CD4-positive, CD25-positive, alpha-beta regulatory T cell (primary cell): ENCODE data around the gene TTYH1. TPM values are rescaled to one million over a fixed set of nuclear protein-coding genes. Genes with fewer than 3 reads are reported as not detected.

ENCODE experiments used
- ATAC-seq, 2 donors: fragments of 150-1000 bp; cut with Tn5 transposase; one replicate each; pipeline ENCODE4 v1.10.0; 2021; ENCODE audit warnings: low read depth in 2 of 2, moderate number of reproducible peaks in 2 of 2, moderate library complexity in 1 of 2
- DNase-seq, 3 donors: peaks; one replicate each; pipeline versions ENCODE4 v3.0.0 to v3.0.0-alpha.2; 2012 to 2022; ENCODE audit warnings: mixed read lengths in 1 of 3
- H3K27ac ChIP-seq: one replicate; pipeline ENCODE4 v1.7.0; 2013; ENCODE audit warnings: mild to moderate bottlenecking, low read length; ENCODE audit not compliant: insufficient read depth, poor library complexity, severe bottlenecking
- H3K27me3 ChIP-seq: one replicate; pipeline ENCODE4 v1.7.0; 2013; ENCODE audit warnings: low read length; ENCODE audit not compliant: control insufficient read depth, insufficient read depth
- H3K36me3 ChIP-seq: one replicate; pipeline ENCODE4 v1.7.0; 2013; ENCODE audit warnings: mild to moderate bottlenecking, low read length, moderate library complexity; ENCODE audit not compliant: control insufficient read depth, insufficient read depth
- H3K4me1 ChIP-seq: 2 replicates; pipeline ENCODE4 v1.7.0; 2013; ENCODE audit warnings: mild to moderate bottlenecking, low read length; ENCODE audit not compliant: insufficient read depth, control insufficient read depth, poor library complexity, severe bottlenecking
- H3K4me3 ChIP-seq: one replicate; pipeline ENCODE4 v1.7.0; 2013; ENCODE audit warnings: low read depth, mild to moderate bottlenecking, low read length, moderate library complexity
- H3K9me3 ChIP-seq, 2 experiments: 1 replicate in 1 of 2; 2 replicates in 1 of 2; pipeline ENCODE4 v1.7.0; 2013; ENCODE audit warnings: low read length in 2 of 2, mild to moderate bottlenecking in 1 of 2, moderate library complexity in 1 of 2; ENCODE audit not compliant: control insufficient read depth in 2 of 2
- H3K27ac Mint-ChIP-seq, 3 donors: one replicate each; pipeline ENCODE4 v1.8.0; 2020 to 2022; ENCODE audit warnings: mild to moderate bottlenecking in 3 of 3, mixed read lengths in 3 of 3, moderate library complexity in 2 of 3
- H3K27me3 Mint-ChIP-seq: one replicate; pipeline ENCODE4 v1.8.0; 2022; ENCODE audit warnings: mild to moderate bottlenecking, mixed read lengths
- H3K36me3 Mint-ChIP-seq: one replicate; pipeline ENCODE4 v1.8.0; 2020; ENCODE audit warnings: mixed read lengths
- H3K4me1 Mint-ChIP-seq, 4 donors: one replicate each; pipeline ENCODE4 v1.8.0; 2020 to 2022; ENCODE audit warnings: mixed read lengths in 4 of 4, mild to moderate bottlenecking in 1 of 4
- H3K4me3 Mint-ChIP-seq, 4 donors: one replicate each; pipeline ENCODE4 v1.8.0; 2020 to 2022; ENCODE audit warnings: mild to moderate bottlenecking in 4 of 4, mixed read lengths in 4 of 4, moderate library complexity in 3 of 4
- H3K9me3 Mint-ChIP-seq, 7 donors: one replicate each; pipeline ENCODE4 v1.8.0; 2020 to 2022; ENCODE audit warnings: mixed read lengths in 7 of 7, mild to moderate bottlenecking in 3 of 7, moderate library complexity in 2 of 7
- polyA plus RNA-seq, 4 donors: library from polyadenylated mRNA; unstranded; fragments of 300-500 nt; fragmentation: Illumina TruSeq; gene quantifications; one replicate each; pipeline ENCODE4 v1.2.3, GENCODE V29; 2021
- total RNA-seq: library from RNA; stranded (reverse); gene quantifications from one replicate; pipeline ENCODE4 v1.2.3, GENCODE V29; 2022

TTYH1 gene
- total and polyA plus RNA-seq, 5 donors from 2014 or later: 0.17 to 1.00 (median 0.31) TPM; not detected in 2

DNA sequence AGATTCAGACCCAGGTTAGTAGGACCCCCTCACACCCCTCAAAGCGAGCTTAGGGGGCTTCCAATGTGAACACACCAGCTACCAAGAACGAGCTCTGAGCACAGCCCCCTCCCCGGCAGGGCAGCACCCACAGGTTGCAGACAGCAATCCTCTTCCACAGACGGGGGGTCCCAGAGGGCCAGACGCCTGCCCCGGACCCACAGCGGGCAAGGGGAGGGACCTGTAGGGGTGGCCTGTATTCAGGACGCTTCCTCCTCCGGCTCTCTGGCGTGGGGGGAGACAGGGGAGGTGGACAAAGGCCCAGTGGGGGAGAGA is 4.8 kb downstream of the TTYH1 start:
- Mint-ChIP-seq H3K36me3 (peaks cover 4% of the 10 kb centered on the region), H3K9me3 (peaks cover 0 to 3% (median 0%) of the 10 kb centered on the region in 7 donors), H3K27ac (no peak overlapping the region), H3K27me3 (peaks cover 9% of the 10 kb centered on the region), H3K4me3 (no peak overlapping the region), H3K4me1 (peaks cover 0 to 23% (median 10%) of the 10 kb centered on the region in 4 donors)
- no peak overlapping the region for H3K4me3 ChIP-seq
- H3K9me3 ChIP-seq: no peaks in the 10 kb centered on the region
- no peaks in the 10 kb centered on the region for H3K36me3 ChIP-seq
- H3K27me3 ChIP-seq: peaks cover 5% of the 10 kb centered on the region
- ATAC-seq: no peak
- DNase-seq: no peak
- H3K27ac ChIP-seq: no peak overlapping the region
- H3K4me1 ChIP-seq: peaks cover 7% of the 10 kb centered on the region

DNA sequence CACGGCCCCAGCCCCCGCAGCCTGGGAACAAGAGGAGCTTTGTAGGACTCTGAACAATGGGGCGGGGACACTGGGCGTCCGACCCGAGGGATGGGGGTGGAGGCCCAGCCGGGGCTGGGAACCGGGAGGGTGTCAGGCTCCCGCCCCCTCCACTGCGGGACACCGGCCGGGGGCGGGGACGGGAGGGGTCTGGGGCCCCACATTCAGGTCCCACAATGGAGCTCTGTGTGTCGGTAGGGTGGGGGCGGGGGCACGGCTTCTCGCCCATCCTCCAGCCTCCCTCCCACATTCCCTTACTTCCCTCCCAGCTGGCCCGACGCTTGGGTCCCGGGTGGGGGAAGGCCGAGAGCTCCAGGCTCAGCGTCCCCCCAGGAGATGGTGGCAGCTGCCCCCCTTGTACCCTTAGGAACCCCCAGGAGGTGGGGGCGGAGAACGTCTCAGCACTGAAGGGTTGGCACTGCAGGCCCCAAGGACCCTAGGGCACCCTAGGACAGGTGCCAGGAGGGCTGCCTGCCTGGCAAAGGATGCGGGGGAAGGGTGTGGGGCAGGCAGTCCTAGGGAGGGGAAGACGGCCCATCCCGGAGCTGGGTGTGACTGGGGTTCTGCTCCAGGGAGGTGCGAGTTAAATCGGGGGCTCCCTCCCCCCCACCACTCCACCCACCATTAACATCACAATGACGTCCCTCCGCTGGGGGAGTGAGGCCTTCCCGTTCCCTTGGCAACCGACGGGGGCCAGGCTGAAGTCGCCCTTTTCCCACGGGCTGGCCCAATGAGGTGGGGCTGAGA is 5.3 kb downstream of the TTYH1 start:
- Histone ChIP-seq H3K27me3 (peaks cover 5% of the 10 kb centered on the region), H3K27ac (no peak overlapping the region), H3K9me3 (no peaks in the 10 kb centered on the region), H3K4me3 (no peak overlapping the region), H3K4me1 (peaks cover 5% of the 10 kb centered on the region), H3K36me3 (no peaks in the 10 kb centered on the region)
- Mint-ChIP-seq H3K4me1 (peaks cover 0 to 23% (median 10%) of the 10 kb centered on the region in 4 donors), H3K4me3 (no peak overlapping the region), H3K9me3 (peaks cover 0 to 3% (median 0%) of the 10 kb centered on the region in 7 donors), H3K36me3 (peaks cover 4% of the 10 kb centered on the region), H3K27me3 (peaks cover 9% of the 10 kb centered on the region), H3K27ac (no peak overlapping the region)
- ATAC-seq (no peak), DNase-seq (no peak)

DNA sequence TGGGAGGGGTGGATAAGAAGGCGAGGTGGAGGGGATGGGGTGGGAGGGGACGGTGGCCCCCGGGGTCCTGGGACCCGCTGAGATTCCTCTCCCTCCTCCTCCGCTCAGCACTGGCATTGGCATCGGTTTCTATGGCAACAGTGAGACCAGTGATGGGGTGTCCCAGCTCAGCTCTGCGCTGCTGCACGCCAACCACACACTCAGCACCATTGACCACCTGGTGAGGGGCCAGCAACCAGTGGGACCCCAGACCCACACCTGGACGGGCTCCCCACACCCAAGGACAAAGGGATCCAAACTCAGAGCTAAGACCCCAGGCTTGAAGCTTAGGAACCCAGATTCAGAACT is 5.9 kb downstream of the TTYH1 start:
- H3K27ac Mint-ChIP-seq: no peak overlapping the region
- no peak for DNase-seq
- H3K9me3 Mint-ChIP-seq: peaks cover 0 to 3% (median 0%) of the 10 kb centered on the region in 7 donors

DNA sequence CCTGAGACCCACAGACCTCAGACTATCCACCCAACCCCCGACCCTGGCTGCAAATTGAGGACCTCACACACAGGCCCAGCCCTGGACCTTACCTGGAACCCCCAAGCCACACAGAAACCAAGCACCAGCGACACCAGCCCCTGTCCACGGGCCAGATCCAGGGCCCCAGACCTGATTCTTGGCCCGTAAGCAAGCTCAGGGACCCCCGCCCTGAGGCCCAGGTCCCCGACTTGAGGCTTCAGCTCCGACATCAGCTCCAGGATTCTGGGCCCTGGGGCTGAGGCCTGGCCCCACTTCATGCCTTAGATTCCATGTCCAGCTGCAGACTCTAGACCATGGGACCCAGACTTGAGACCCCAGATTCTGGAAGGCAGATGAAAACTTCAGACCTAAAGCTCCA is 6.3 kb downstream of the TTYH1 start:
- Mint-ChIP-seq H3K36me3 (peaks cover 4% of the 10 kb centered on the region), H3K9me3 (peaks cover 0 to 3% (median 0%) of the 10 kb centered on the region in 7 donors), H3K27me3 (peaks cover 6% of the 10 kb centered on the region), H3K27ac (no peak overlapping the region), H3K4me3 (no peak overlapping the region), H3K4me1 (peaks cover 0 to 18% (median 10%) of the 10 kb centered on the region in 4 donors)
- Histone ChIP-seq H3K27me3 (peaks cover 5% of the 10 kb centered on the region), H3K27ac (no peak overlapping the region), H3K9me3 (no peaks in the 10 kb centered on the region), H3K4me1 (no peaks in the 10 kb centered on the region), H3K36me3 (no peaks in the 10 kb centered on the region), H3K4me3 (no peak overlapping the region)
- ATAC-seq: no peak
- no peak for DNase-seq

More for the DNA sequence above, 5.9 kb downstream of the TTYH1 start:
- Mint-ChIP-seq H3K36me3 (peaks cover 4% of the 10 kb centered on the region), H3K4me1 (peaks cover 0 to 18% (median 10%) of the 10 kb centered on the region in 4 donors), H3K27me3 (peaks cover 5% of the 10 kb centered on the region), H3K4me3 (no peak overlapping the region)
- no peaks in the 10 kb centered on the region for H3K9me3 ChIP-seq
- peaks cover 5% of the 10 kb centered on the region for H3K27me3 ChIP-seq
- no peaks in the 10 kb centered on the region for H3K36me3 ChIP-seq
- no peaks in the 10 kb centered on the region for H3K4me1 ChIP-seq
- H3K27ac ChIP-seq: no peak overlapping the region
- no peak for ATAC-seq
- no peak overlapping the region for H3K4me3 ChIP-seq

DNA sequence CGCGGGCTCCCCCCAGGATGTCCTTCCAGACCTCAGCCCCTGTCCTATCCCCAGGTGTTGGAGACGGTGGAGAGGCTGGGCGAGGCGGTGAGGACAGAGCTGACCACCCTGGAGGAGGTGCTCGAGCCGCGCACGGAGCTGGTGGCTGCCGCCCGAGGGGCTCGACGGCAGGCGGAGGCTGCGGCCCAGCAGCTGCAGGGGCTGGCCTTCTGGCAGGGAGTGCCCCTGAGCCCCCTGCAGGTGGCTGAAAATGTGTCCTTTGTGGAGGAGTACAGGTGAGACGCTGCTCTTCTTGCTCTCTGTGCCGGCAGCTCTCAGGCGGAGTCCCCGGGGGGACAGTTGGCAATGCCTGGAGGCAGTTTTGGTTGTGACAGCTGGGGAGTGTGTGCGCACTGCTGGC is 6.9 kb downstream of the TTYH1 start:
- Histone ChIP-seq H3K4me1 (no peaks in the 10 kb centered on the region), H3K36me3 (no peaks in the 10 kb centered on the region), H3K4me3 (no peak overlapping the region), H3K27me3 (peaks cover 5% of the 10 kb centered on the region), H3K27ac (no peak overlapping the region), H3K9me3 (no peaks in the 10 kb centered on the region)
- H3K27me3 Mint-ChIP-seq: peaks cover 10% of the 10 kb centered on the region
- no peak overlapping the region for H3K4me3 Mint-ChIP-seq
- H3K27ac Mint-ChIP-seq: no peak overlapping the region
- ATAC-seq (no peak), DNase-seq (no peak)
- H3K36me3 Mint-ChIP-seq: peaks cover 2% of the 10 kb centered on the region
- peaks cover 0 to 16% (median 8%) of the 10 kb centered on the region in 4 donors for H3K4me1 Mint-ChIP-seq
- H3K9me3 Mint-ChIP-seq: peaks cover 0 to 2% (median 0%) of the 10 kb centered on the region in 7 donors

DNA sequence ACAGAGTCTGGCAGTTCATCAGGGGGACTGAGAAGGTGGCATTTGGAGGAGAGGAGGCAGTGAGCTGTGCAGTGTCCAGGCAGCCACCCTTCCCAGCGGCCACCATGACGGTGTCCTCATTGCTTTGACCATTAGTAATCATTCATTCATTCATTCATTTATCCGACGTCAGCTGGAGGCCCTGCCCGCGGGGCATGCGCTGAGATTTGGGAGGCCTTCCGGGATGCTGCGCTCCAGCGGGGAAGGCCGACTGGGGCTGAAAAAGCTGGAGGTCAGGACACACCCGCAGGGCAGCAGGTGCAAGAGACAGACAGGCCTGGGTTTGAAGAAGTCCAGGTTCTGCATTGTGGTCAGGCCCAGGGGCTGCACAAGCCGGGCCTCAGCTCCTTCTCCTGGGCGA is 8.9 kb downstream of the TTYH1 start:
- Mint-ChIP-seq H3K27me3 (peaks cover 10% of the 10 kb centered on the region), H3K36me3 (no peaks in the 10 kb centered on the region), H3K4me1 (peaks cover 0 to 4% (median 0%) of the 10 kb centered on the region in 4 donors), H3K9me3 (peaks cover 0 to 2% (median 0%) of the 10 kb centered on the region in 7 donors), H3K27ac (no peak overlapping the region), H3K4me3 (no peak overlapping the region)
- no peak overlapping the region for H3K4me3 ChIP-seq
- no peaks in the 10 kb centered on the region for H3K9me3 ChIP-seq
- no peaks in the 10 kb centered on the region for H3K27me3 ChIP-seq
- no peaks in the 10 kb centered on the region for H3K36me3 ChIP-seq
- ATAC-seq (no peak), DNase-seq (no peak)
- H3K27ac ChIP-seq: no peak overlapping the region
- no peaks in the 10 kb centered on the region for H3K4me1 ChIP-seq

DNA sequence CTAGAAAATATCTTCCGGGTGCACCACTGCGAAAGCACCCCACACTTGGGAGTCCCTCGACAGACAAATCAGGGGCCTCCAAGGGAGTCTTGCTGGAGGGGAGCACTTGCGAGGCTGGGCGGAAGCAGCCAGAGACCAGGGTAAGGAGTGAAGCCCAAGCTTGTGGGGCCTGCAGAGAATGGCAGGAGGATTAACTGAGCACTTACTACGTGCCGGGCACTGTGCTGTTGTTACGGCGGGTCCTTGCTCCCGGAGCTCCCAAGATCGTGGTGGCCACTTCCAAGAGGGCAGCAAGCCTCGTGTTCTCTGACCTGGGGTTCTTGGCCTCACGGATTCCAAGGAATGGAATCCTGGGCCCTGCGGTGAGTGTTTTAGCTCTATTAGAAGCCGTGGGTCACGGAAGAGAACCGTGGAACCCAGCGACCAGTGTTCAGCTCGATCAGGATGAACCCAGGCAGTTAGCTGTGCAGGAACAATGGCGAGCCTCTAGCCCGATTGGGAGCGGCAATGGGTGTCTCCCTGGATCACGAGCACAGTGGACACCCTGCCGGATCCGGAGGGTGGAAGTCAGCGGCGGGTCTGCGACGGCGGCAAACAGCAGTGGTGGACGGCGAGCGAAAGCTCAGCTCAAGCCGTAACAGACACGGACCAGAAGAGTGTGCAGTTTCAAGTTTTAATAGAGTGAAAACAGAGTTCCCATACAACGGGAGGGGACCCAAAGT is 9.6 kb downstream of the TTYH1 start:
- Mint-ChIP-seq H3K9me3 (peaks cover 0 to 2% (median 0%) of the 10 kb centered on the region in 7 donors), H3K4me3 (no peak overlapping the region), H3K36me3 (no peaks in the 10 kb centered on the region), H3K27me3 (peaks cover 10% of the 10 kb centered on the region), H3K4me1 (peaks cover 0 to 3% (median 0%) of the 10 kb centered on the region in 4 donors), H3K27ac (no peak overlapping the region)
- Histone ChIP-seq H3K4me3 (no peak overlapping the region), H3K9me3 (no peaks in the 10 kb centered on the region), H3K4me1 (no peaks in the 10 kb centered on the region), H3K36me3 (no peaks in the 10 kb centered on the region), H3K27me3 (no peaks in the 10 kb centered on the region), H3K27ac (no peak overlapping the region)
- no peak for DNase-seq
- no peak for ATAC-seq
